ENCODE data around the gene RBM28.

RBM28 gene

GRCh38 chr7:128259131-128260061 lies 84.3 kb downstream of the RBM28 start:
- Histone ChIP-seq H3K4ac (ENCODE audit: low read length) (no peak overlapping the region), H3K79me1 (ENCODE audit: low read depth, low read length) (no peaks in the 10 kb centered on the region), H3K9ac (ENCODE audit: low read depth, low read length, poor library complexity) (no peak overlapping the region), H2AFZ (ENCODE audit: low read length) (peak overlapping the region; percentile 58), H3K18ac (ENCODE audit: low read length) (no peak overlapping the region), H3K9me3 (replicated peaks in 1 of 2; ENCODE audit: control insufficient read depth in 2 of 2, insufficient read depth in 1 of 2, low read depth in 1 of 2, low read length in 2 of 2) (peaks cover 0 to 2% of the 10 kb centered on the region in 2 donors), H4K8ac (ENCODE audit: low read depth, low read length) (no peak overlapping the region), H3K36me3 (replicated peaks in 1 of 2; ENCODE audit: control insufficient read depth in 2 of 2, insufficient read depth in 2 of 2, low read length in 2 of 2) (no peaks in the 10 kb centered on the region), H3K4me3 (ENCODE audit: low read length in 2 of 2) (no peak overlapping the region), H3K4me1 (ENCODE audit: control insufficient read depth in 2 of 2, insufficient read depth in 1 of 2, low read depth in 1 of 2, low read length in 2 of 2) (peaks cover 0 to 2% of the 10 kb centered on the region in 2 donors), H3K27ac (replicated peaks; ENCODE audit: low read length) (no peak overlapping the region), H2BK5ac (ENCODE audit: low read length) (no peak overlapping the region), H3K23ac (ENCODE audit: low read depth, low read length, poor library complexity) (no peak overlapping the region), H4K91ac (ENCODE audit: low read depth, low read length, poor library complexity) (no peak overlapping the region), H2BK15ac (ENCODE audit: low read length) (no peak overlapping the region), H2BK120ac (ENCODE audit: low read depth, low read length) (no peak overlapping the region), H2AK5ac (ENCODE audit: low read depth, low read length) (no peak overlapping the region), H3K4me2 (ENCODE audit: insufficient read depth, low read length, poor library complexity, severe bottlenecking) (no peak overlapping the region), H3K14ac (ENCODE audit: low read length) (no peak overlapping the region), H2BK12ac (ENCODE audit: low read length) (no peak overlapping the region), H3K27me3 (ENCODE audit: control insufficient read depth in 3 of 3, insufficient read depth in 3 of 3, low read depth in 1 of 3, low read length in 3 of 3) (peaks cover 0 to 5% (median 0%) of the 10 kb centered on the region in 3 experiments)
- no peak for DNase-seq (ENCODE audit: low spot score)
- WGBS, 2 donors (ENCODE audit: extremely low coverage in 2 of 2, insufficient read length in 2 of 2, insufficient replicate concordance in 1 of 2), result no CpG with 5 or more reads among the region's 11 CpGs

- WGBS, 2 donors (ENCODE audit: extremely low coverage in 2 of 2, insufficient read length in 2 of 2, insufficient replicate concordance in 1 of 2), result no CpG with 5 or more reads among the region's 14 CpGs
- H3K79me1 ChIP-seq (ENCODE audit: low read depth, low read length), result no peaks in the 10 kb centered on the region
These were observed 86.2 kb downstream of the RBM28 start for GRCh38 chr7:128257458-128257857.

GRCh38 chr7:128255271-128255670 lies 88.4 kb downstream of the RBM28 start:
- Histone ChIP-seq H3K9ac (ENCODE audit: low read depth, low read length, poor library complexity) (no peak overlapping the region), H4K91ac (ENCODE audit: low read depth, low read length, poor library complexity) (no peak overlapping the region), H2BK5ac (ENCODE audit: low read length) (no peak overlapping the region), H4K8ac (ENCODE audit: low read depth, low read length) (no peak overlapping the region), H3K4me3 (ENCODE audit: low read length in 2 of 2) (no peak overlapping the region), H2AFZ (ENCODE audit: low read length) (no peak overlapping the region), H3K79me1 (ENCODE audit: low read depth, low read length) (no peaks in the 10 kb centered on the region), H3K23ac (ENCODE audit: low read depth, low read length, poor library complexity) (no peak overlapping the region), H3K36me3 (replicated peaks in 1 of 2; ENCODE audit: control insufficient read depth in 2 of 2, insufficient read depth in 2 of 2, low read length in 2 of 2) (no peaks in the 10 kb centered on the region), H3K4me1 (ENCODE audit: control insufficient read depth in 2 of 2, insufficient read depth in 1 of 2, low read depth in 1 of 2, low read length in 2 of 2) (no peaks in the 10 kb centered on the region), H2BK15ac (ENCODE audit: low read length) (no peak overlapping the region), H3K9me3 (replicated peaks in 1 of 2; ENCODE audit: control insufficient read depth in 2 of 2, insufficient read depth in 1 of 2, low read depth in 1 of 2, low read length in 2 of 2) (peaks cover 0 to 2% of the 10 kb centered on the region in 2 donors), H3K14ac (ENCODE audit: low read length) (no peak overlapping the region), H2BK120ac (ENCODE audit: low read depth, low read length) (no peak overlapping the region), H3K4me2 (ENCODE audit: insufficient read depth, low read length, poor library complexity, severe bottlenecking) (no peak overlapping the region), H3K27ac (replicated peaks; ENCODE audit: low read length) (no peak overlapping the region), H3K27me3 (ENCODE audit: control insufficient read depth in 3 of 3, insufficient read depth in 3 of 3, low read depth in 1 of 3, low read length in 3 of 3) (peaks cover 0 to 9% (median 0%) of the 10 kb centered on the region in 3 experiments), H2BK12ac (ENCODE audit: low read length) (no peak overlapping the region), H2AK5ac (ENCODE audit: low read depth, low read length) (no peak overlapping the region), H3K18ac (ENCODE audit: low read length) (no peak overlapping the region), H3K4ac (ENCODE audit: low read length) (no peak overlapping the region)
- WGBS, 2 donors (ENCODE audit: extremely low coverage in 2 of 2, insufficient read length in 2 of 2, insufficient replicate concordance in 1 of 2), result no CpG with 5 or more reads among the region's 2 CpGs
- no peak for DNase-seq (ENCODE audit: low spot score)

More at GRCh38 chr7:128257458-128257857, 86.2 kb downstream of the RBM28 start:
- Histone ChIP-seq H3K4ac (ENCODE audit: low read length) (no peak overlapping the region), H3K18ac (ENCODE audit: low read length) (no peak overlapping the region), H2BK5ac (ENCODE audit: low read length) (no peak overlapping the region), H2AFZ (ENCODE audit: low read length) (no peak overlapping the region), H3K4me2 (ENCODE audit: insufficient read depth, low read length, poor library complexity, severe bottlenecking) (no peak overlapping the region), H3K9ac (ENCODE audit: low read depth, low read length, poor library complexity) (no peak overlapping the region), H2AK5ac (ENCODE audit: low read depth, low read length) (no peak overlapping the region), H3K27me3 (ENCODE audit: control insufficient read depth in 3 of 3, insufficient read depth in 3 of 3, low read depth in 1 of 3, low read length in 3 of 3) (peaks cover 0 to 5% (median 0%) of the 10 kb centered on the region in 3 experiments), H2BK120ac (ENCODE audit: low read depth, low read length) (no peak overlapping the region), H3K4me3 (ENCODE audit: low read length in 2 of 2) (peak overlapping the region in 1 of 2 donors; percentile 35), H3K23ac (ENCODE audit: low read depth, low read length, poor library complexity) (no peak overlapping the region), H3K27ac (replicated peaks; ENCODE audit: low read length) (no peak overlapping the region), H3K4me1 (ENCODE audit: control insufficient read depth in 2 of 2, insufficient read depth in 1 of 2, low read depth in 1 of 2, low read length in 2 of 2) (no peaks in the 10 kb centered on the region), H2BK15ac (ENCODE audit: low read length) (no peak overlapping the region), H4K91ac (ENCODE audit: low read depth, low read length, poor library complexity) (no peak overlapping the region), H2BK12ac (ENCODE audit: low read length) (no peak overlapping the region), H3K14ac (ENCODE audit: low read length) (no peak overlapping the region), H4K8ac (ENCODE audit: low read depth, low read length) (no peak overlapping the region), H3K36me3 (replicated peaks in 1 of 2; ENCODE audit: control insufficient read depth in 2 of 2, insufficient read depth in 2 of 2, low read length in 2 of 2) (no peaks in the 10 kb centered on the region), H3K9me3 (replicated peaks in 1 of 2; ENCODE audit: control insufficient read depth in 2 of 2, insufficient read depth in 1 of 2, low read depth in 1 of 2, low read length in 2 of 2) (peaks cover 0 to 2% of the 10 kb centered on the region in 2 donors)
- DNase-seq (ENCODE audit: low spot score), result no peak

- H3K4me1 ChIP-seq (ENCODE audit: control insufficient read depth in 2 of 2, insufficient read depth in 1 of 2, low read depth in 1 of 2, low read length in 2 of 2), result no peaks in the 10 kb centered on the region
- no peak overlapping the region for H3K4me3 ChIP-seq (ENCODE audit: low read length in 2 of 2)
- no peaks in the 10 kb centered on the region for H3K79me1 ChIP-seq (ENCODE audit: low read depth, low read length)
- no peak overlapping the region for H3K23ac ChIP-seq (ENCODE audit: low read depth, low read length, poor library complexity)
- H3K27me3 ChIP-seq (ENCODE audit: control insufficient read depth in 3 of 3, insufficient read depth in 3 of 3, low read depth in 1 of 3, low read length in 3 of 3), result peaks cover 0 to 9% (median 0%) of the 10 kb centered on the region in 3 experiments
- no peak overlapping the region for H3K27ac ChIP-seq (replicated peaks; ENCODE audit: low read length)
- H4K8ac ChIP-seq (ENCODE audit: low read depth, low read length), result no peak overlapping the region
- H2BK15ac ChIP-seq (ENCODE audit: low read length), result no peak overlapping the region
- no peak overlapping the region for H2AFZ ChIP-seq (ENCODE audit: low read length)
- no peak overlapping the region for H3K14ac ChIP-seq (ENCODE audit: low read length)
- H2BK120ac ChIP-seq (ENCODE audit: low read depth, low read length), result no peak overlapping the region
- H2BK5ac ChIP-seq (ENCODE audit: low read length), result no peak overlapping the region
- H4K91ac ChIP-seq (ENCODE audit: low read depth, low read length, poor library complexity), result no peak overlapping the region
- no peak overlapping the region for H3K18ac ChIP-seq (ENCODE audit: low read length)
- no peak overlapping the region for H2BK12ac ChIP-seq (ENCODE audit: low read length)
- DNase-seq (ENCODE audit: low spot score), result no peak
- H3K9me3 ChIP-seq (replicated peaks in 1 of 2; ENCODE audit: control insufficient read depth in 2 of 2, insufficient read depth in 1 of 2, low read depth in 1 of 2, low read length in 2 of 2), result peaks cover 0 to 2% of the 10 kb centered on the region in 2 donors
- no peaks in the 10 kb centered on the region for H3K36me3 ChIP-seq (replicated peaks in 1 of 2; ENCODE audit: control insufficient read depth in 2 of 2, insufficient read depth in 2 of 2, low read length in 2 of 2)
- no peak overlapping the region for H3K4me2 ChIP-seq (ENCODE audit: insufficient read depth, low read length, poor library complexity, severe bottlenecking)
- H3K4ac ChIP-seq (ENCODE audit: low read length), result no peak overlapping the region
- H3K9ac ChIP-seq (ENCODE audit: low read depth, low read length, poor library complexity), result no peak overlapping the region
- H2AK5ac ChIP-seq (ENCODE audit: low read depth, low read length), result no peak overlapping the region
- WGBS, 2 donors (ENCODE audit: extremely low coverage in 2 of 2, insufficient read length in 2 of 2, insufficient replicate concordance in 1 of 2), result no CpG with 5 or more reads among the region's 5 CpGs
These were observed 89.2 kb downstream of the RBM28 start for GRCh38 chr7:128254470-128254869.

All from neuronal stem cell (in vitro differentiated cells).